IMR-90 (cell line): ENCODE results near the gene FAM13B. TPM values are rescaled to one million over a fixed set of nuclear protein-coding genes. Genes with fewer than 3 reads are reported as not detected.
"Not testable (repeated sequence)": the region's sequence is repeated elsewhere in the genome, so short reads cannot be mapped to it uniquely, and the experiment has no call there.

Source experiments
- ATAC-seq: fragments of 200-7000 bp; cut with Tn5 transposase; 2 replicates; pipeline ENCODE4 v1.9.1; 2020; ENCODE audit warnings: low read depth, mild to moderate bottlenecking, moderate library complexity
- BruUV-seq: library from RNA; stranded (reverse); fragments of 400-500 nt; replicated peaks from 2 replicates; lab custom pipeline; 2021; lab: Mats Ljungman, UMichigan
- CTCF ChIA-PET: fragments of 300-600 bp; formaldehyde crosslinking; extraction: SDS; loops from one replicate; lab custom pipeline; 2021; ENCODE audit warnings: antibody characterized with exemption; lab: Yijun Ruan, JAX
- POLR2A ChIA-PET: fragments of 300-600 bp; sonication (Branson Sonifier 250); formaldehyde crosslinking; loops from one replicate; lab custom pipeline; 2022; ENCODE audit warnings: antibody characterized with exemption; ENCODE audit not compliant: unreplicated experiment; lab: Charles Lee
- DNase-seq: peaks from one replicate; pipeline ENCODE4 v3.0.0; 2013
- H2AFZ ChIP-seq: replicated peaks from 2 replicates; pipeline ENCODE3; 2013; ENCODE audit warnings: low read length, mild to moderate bottlenecking; ENCODE audit not compliant: poor library complexity
- H2AK5ac ChIP-seq: 2 replicates; pipeline ENCODE4 v1.6.1; 2013; ENCODE audit warnings: low read depth, low read length, inconsistent platforms
- H2AK9ac ChIP-seq: replicated peaks from 2 replicates; pipeline ENCODE3; 2013; ENCODE audit warnings: mild to moderate bottlenecking, low read depth, low read length, moderate library complexity; ENCODE audit not compliant: poor library complexity
- H2BK120ac ChIP-seq: 2 replicates; pipeline ENCODE4 v1.6.1; 2013; ENCODE audit warnings: low read depth, low read length, inconsistent platforms
- H2BK15ac ChIP-seq: 3 replicates; pipeline ENCODE4 v1.6.1; 2013; ENCODE audit warnings: low read depth, low read length, inconsistent platforms
- H2BK20ac ChIP-seq: 2 replicates; pipeline ENCODE4 v1.6.1; 2013; ENCODE audit warnings: low read depth, mild to moderate bottlenecking, inconsistent platforms, low read length, moderate library complexity
- H2BK5ac ChIP-seq: 2 replicates; pipeline ENCODE4 v1.6.1; 2013; ENCODE audit warnings: mild to moderate bottlenecking, low read depth, low read length, inconsistent platforms; ENCODE audit not compliant: poor library complexity, severe bottlenecking
- H3K14ac ChIP-seq: replicated peaks from 2 replicates; pipeline ENCODE4 v1.6.1; 2013; ENCODE audit warnings: low read depth, low read length, inconsistent platforms
- H3K18ac ChIP-seq: 2 replicates; pipeline ENCODE4 v1.6.1; 2013; ENCODE audit warnings: low read depth, low read length, control low read depth
- H3K23ac ChIP-seq: 2 replicates; pipeline ENCODE4 v1.6.1; 2013; ENCODE audit warnings: low read depth, low read length, inconsistent platforms
- H3K27ac ChIP-seq: 2 replicates; pipeline ENCODE4 v1.5.1; 2013; ENCODE audit warnings: mild to moderate bottlenecking, control low read depth, low read length; ENCODE audit not compliant: insufficient read depth
- H3K27me3 ChIP-seq: 2 replicates; pipeline ENCODE4 v1.6.1; 2013; ENCODE audit warnings: low read length; ENCODE audit not compliant: control insufficient read depth, insufficient read depth
- H3K36me3 ChIP-seq: 2 replicates; pipeline ENCODE4 v1.6.1; 2013; ENCODE audit warnings: low read length, mixed read lengths; ENCODE audit not compliant: control insufficient read depth, insufficient read depth
- H3K4ac ChIP-seq: 2 replicates; pipeline ENCODE4 v1.6.1; 2013; ENCODE audit warnings: low read depth, low read length, inconsistent platforms
- H3K4me1 ChIP-seq: 2 replicates; pipeline ENCODE4 v1.6.1; 2013; ENCODE audit warnings: low read length, mixed read lengths; ENCODE audit not compliant: control insufficient read depth, insufficient read depth
- H3K4me2 ChIP-seq: 2 replicates; pipeline ENCODE4 v1.6.1; 2013; ENCODE audit warnings: low read depth, mild to moderate bottlenecking, control low read depth, low read length, moderate library complexity
- H3K4me3 ChIP-seq: 2 replicates; pipeline ENCODE4 v1.5.1; 2013; ENCODE audit warnings: low read depth, mild to moderate bottlenecking, control low read depth, low read length, moderate library complexity; ENCODE audit not compliant: insufficient read depth
- H3K56ac ChIP-seq: 2 replicates; pipeline ENCODE4 v1.6.1; 2013; ENCODE audit warnings: low read length, inconsistent platforms; ENCODE audit not compliant: insufficient read depth; ENCODE audit errors: extremely low read depth
- H3K79me1 ChIP-seq, 2 experiments: 2 replicates each; pipeline ENCODE4 v1.6.1; 2013; ENCODE audit warnings: low read length in 2 of 2, inconsistent platforms in 1 of 2, low read depth in 1 of 2
- H3K9ac ChIP-seq: 2 replicates; pipeline ENCODE4 v1.6.1; 2013; ENCODE audit warnings: low read depth, low read length, control low read depth
- H3K9me1 ChIP-seq: 2 replicates; pipeline ENCODE4 v1.6.1; 2013; ENCODE audit warnings: low read length, inconsistent platforms; ENCODE audit not compliant: insufficient read depth
- H3K9me3 ChIP-seq: 2 replicates; pipeline ENCODE4 v1.6.1; 2013; ENCODE audit warnings: low read length; ENCODE audit not compliant: control insufficient read depth, insufficient read depth
- H4K20me1 ChIP-seq: 2 replicates; pipeline ENCODE4 v1.6.1; 2013; ENCODE audit warnings: low read length, inconsistent platforms; ENCODE audit not compliant: insufficient read depth
- H4K5ac ChIP-seq: 2 replicates; pipeline ENCODE4 v1.6.1; 2013; ENCODE audit warnings: mild to moderate bottlenecking, low read depth, low read length, control low read depth
- H4K8ac ChIP-seq, 2 experiments: 2 replicates each; pipeline ENCODE4 v1.6.1; 2013; ENCODE audit warnings: low read depth in 2 of 2, low read length in 2 of 2, control low read depth in 1 of 2, inconsistent platforms in 1 of 2
- H4K91ac ChIP-seq: 2 replicates; pipeline ENCODE4 v1.6.1; 2013; ENCODE audit warnings: low read depth, low read length, inconsistent platforms; ENCODE audit not compliant: insufficient read depth
- WGBS, 2 experiments: methylation state at CpG; one replicate each; pipeline versions ENCODE4 v1.1.5 to v1.1.7; 2013; ENCODE audit warnings: missing lambda C conversion rate in 2 of 2; ENCODE audit not compliant: insufficient read length in 1 of 2; ENCODE audit errors: extremely low coverage in 2 of 2; 5-methylcytosine and 5-hydroxymethylcytosine counted together
- dilution Hi-C: fragments of 300-500 bp; cut with HindIII; formaldehyde crosslinking; loops from one replicate; pipeline ENCODE4 v1.14.3; 2018; ENCODE audit warnings: low sequenced_read_pairs; ENCODE audit not compliant: unreplicated experiment
- in situ Hi-C: fragments of 300-500 bp; cut with MboI; formaldehyde crosslinking; loops from 3 replicates; pipeline ENCODE4 v1.14.3; 2019; ENCODE audit warnings: low sequenced_read_pairs, inconsistent platforms, mixed read lengths
- intact Hi-C: fragments of 100-400 bp; cut with micrococcal nuclease; formaldehyde crosslinking; loops from 2 replicates; pipeline ENCODE4 v1.10.0; 2022
- polyA plus RNA-seq, 3 experiments: library from polyadenylated mRNA; depleted of rRNA; stranded (reverse); fragments of >200 nt; gene quantifications; 2 replicates each; pipeline ENCODE4 v1.2.3, GENCODE V29; 2012; ENCODE audit warnings: low replicate concordance in 1 of 3
- total RNA-seq: library from RNA; depleted of rRNA; stranded (reverse); fragments of >200 nt; gene quantifications from 2 replicates; pipeline ENCODE4 v1.2.3, GENCODE V29; 2012

FAM13B gene
- total and polyA plus RNA-seq, 2 of the 4 experiments (the other 2 are of a cell fraction) = 14.6 to 15.1 TPM

- CTCF ChIA-PET = interaction anchor here (1.3 to 2.2 kb wide), 2 partner anchors 9 kb away, joined by 3 to 7 read pairs; no protein-coding TSS in a partner anchor
- POLR2A ChIA-PET = not testable (repeated sequence)
Observed at GRCh38 chr5:138045283-138045682, 12.4 kb upstream of the FAM13B start.

More at GRCh38 chr5:138045283-138045682, 12.4 kb upstream of the FAM13B start:
- H3K9me1 ChIP-seq, H3K4me3 ChIP-seq, H4K8ac ChIP-seq, H3K23ac ChIP-seq, H3K4me2 ChIP-seq, H2BK120ac ChIP-seq, H3K4me1 ChIP-seq, H3K9ac ChIP-seq, BruUV-seq, H3K56ac ChIP-seq, H3K9me3 ChIP-seq, H4K91ac ChIP-seq, H2BK5ac ChIP-seq, H4K20me1 ChIP-seq, intact Hi-C loops, H3K18ac ChIP-seq, H2AFZ ChIP-seq, H3K79me1 ChIP-seq, H3K36me3 ChIP-seq, DNase-seq, ATAC-seq, dilution Hi-C loops, H2AK5ac ChIP-seq, H4K5ac ChIP-seq, H3K4ac ChIP-seq, H2AK9ac ChIP-seq, H2BK20ac ChIP-seq, H3K14ac ChIP-seq, H2BK15ac ChIP-seq, H3K27ac ChIP-seq, H3K27me3 ChIP-seq: not testable (repeated sequence)
- in situ Hi-C loops = loop anchor here (25.0 kb wide), 1 partner anchor 92 kb away; the partner anchor contains the start of gene NME5
- WGBS, 2 experiments = no CpG with 5 or more reads among the region's 3 CpGs
